Fibroblast of skin of left biceps (primary cell): ENCODE results near the gene ZNF816.
"Not testable (repeated sequence)": the region's sequence is repeated elsewhere in the genome, so short reads cannot be mapped to it uniquely, and the experiment has no call there.

Source experiments
- DNase-seq, 2 experiments: peaks; one replicate each; pipeline ENCODE4 v3.0.0-alpha.2; 2013; ENCODE audit warnings: low read depth in 2 of 2

Gene ZNF816

GRCh38 chr19:52924641-52925040, 38.0 kb downstream of the ZNF816 start:
- not testable (repeated sequence) for DNase-seq

GRCh38 chr19:52923778-52924593, 38.7 kb downstream of the ZNF816 start:
- no peak for DNase-seq

- peak; percentile 35 to 49 for DNase-seq
Observed at GRCh38 chr19:52922841-52923777, 39.6 kb downstream of the ZNF816 start, which contains the start of gene ZNF888. Gene ZNF888 (minus strand): TSS chr19:52923428. CDS start chr19:52917873, 5,555 bp downstream.

- no peak for DNase-seq
Observed at GRCh38 chr19:52917531-52917930, 45.1 kb downstream of the ZNF816 start.

- DNase-seq, result no peak
Observed at GRCh38 chr19:52910648-52911047, 52.0 kb downstream of the ZNF816 start.

GRCh38 chr19:52904052-52904780, 58.5 kb downstream of the ZNF816 start:
- not testable (repeated sequence) for DNase-seq

GRCh38 chr19:52901842-52902241, 60.8 kb downstream of the ZNF816 start:
- DNase-seq, result no peak
